Measurements from ENCODE around the gene DISP3. TPM values are rescaled to one million over a fixed set of nuclear protein-coding genes. Genes with fewer than 3 reads are reported as not detected.

Gene DISP3
- total and polyA plus RNA-seq, 9 of the 15 experiments (the other 6 are each of a cell fraction or from before 2014, with no cell fraction given) = 0.03 to 0.19 (median 0.15) TPM; not detected in 5

DNA sequence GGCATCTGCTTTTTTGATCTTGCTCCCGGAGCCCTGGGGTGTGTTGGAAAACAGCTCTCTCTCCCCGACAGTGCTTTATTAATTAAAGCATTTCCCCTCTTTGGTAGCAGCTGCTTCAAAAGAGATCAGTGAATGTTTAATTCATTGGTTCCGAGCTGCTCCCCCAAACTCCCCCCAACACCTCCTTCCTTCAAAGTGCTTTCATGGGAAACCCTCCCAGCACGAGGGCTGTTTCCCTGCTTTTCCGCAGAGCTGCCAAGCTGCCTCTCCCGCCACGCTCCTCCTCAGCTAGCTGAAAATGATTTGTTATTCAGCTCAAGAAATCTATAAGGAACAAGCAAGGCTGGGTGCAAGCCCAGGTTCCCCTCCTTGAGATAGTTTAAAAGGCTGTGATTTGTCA lies 40.0 kb upstream of the DISP3 start (continued):
- no peak for TF ChIP-seq CSDE1 (IDR thresholded peaks at IDR 0.05)
- no peak for TF ChIP-seq TAF1 (IDR thresholded peaks at IDR 0.05; ENCODE audit: control insufficient read depth, extremely low read depth, insufficient read depth, low read length, severe bottlenecking)
- TF ChIP-seq, protein P1, sequence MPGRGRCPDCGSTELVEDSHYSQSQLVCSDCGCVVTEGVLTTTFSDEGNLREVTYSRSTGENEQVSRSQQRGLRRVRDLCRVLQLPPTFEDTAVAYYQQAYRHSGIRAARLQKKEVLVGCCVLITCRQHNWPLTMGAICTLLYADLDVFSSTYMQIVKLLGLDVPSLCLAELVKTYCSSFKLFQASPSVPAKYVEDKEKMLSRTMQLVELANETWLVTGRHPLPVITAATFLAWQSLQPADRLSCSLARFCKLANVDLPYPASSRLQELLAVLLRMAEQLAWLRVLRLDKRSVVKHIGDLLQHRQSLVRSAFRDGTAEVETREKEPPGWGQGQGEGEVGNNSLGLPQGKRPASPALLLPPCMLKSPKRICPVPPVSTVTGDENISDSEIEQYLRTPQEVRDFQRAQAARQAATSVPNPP (IDR thresholded peaks at IDR 0.05; ENCODE audit: borderline replicate concordance, insufficient read depth, insufficient read length) = no peak

DNA sequence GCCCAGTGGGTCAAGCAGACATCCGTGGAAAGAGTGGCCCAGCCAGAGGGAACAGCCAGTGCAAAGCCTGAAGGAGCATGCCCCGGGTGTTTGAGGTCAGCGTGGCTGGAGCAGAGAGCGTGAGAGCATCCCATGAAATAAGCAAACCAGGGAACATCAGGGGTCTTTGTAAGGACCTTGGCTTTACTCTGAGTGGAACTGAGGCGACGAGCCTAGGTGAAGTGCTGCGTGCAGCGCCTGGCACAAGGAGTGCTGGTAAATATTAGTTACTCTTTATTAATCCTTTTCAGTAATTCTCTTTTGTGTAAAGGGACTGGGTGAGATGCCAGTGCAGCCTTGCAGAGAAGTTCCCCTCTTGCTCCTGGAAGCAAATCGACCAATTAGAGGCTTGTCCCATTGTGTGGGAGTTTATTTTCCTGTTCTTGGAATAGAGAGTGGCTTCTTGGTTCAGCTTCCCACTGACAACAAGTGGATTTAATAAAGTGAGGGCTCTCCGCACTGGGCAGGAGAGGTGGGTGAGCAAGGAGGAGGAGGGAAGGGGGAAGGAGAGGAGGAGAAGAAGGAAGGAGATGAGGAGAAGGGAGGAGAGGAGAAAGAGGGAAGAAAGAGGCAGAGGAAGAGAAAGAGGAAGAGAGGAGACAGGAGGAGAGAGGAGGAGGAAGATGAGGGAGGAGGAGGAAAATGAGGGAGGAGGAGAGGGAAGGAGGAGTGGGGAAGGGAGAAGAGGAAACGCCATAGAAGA lies 37.6 kb upstream of the DISP3 start:
- Histone ChIP-seq H3K27me3 (ENCODE audit: control insufficient read depth in 2 of 2, insufficient read depth in 2 of 2, low read length in 2 of 2) (peaks cover 30 to 70% of the 10 kb centered on the region in 2 experiments), H4K20me1 (replicated peaks; ENCODE audit: control insufficient read depth, insufficient read depth, low read length) (peaks cover 8% of the 10 kb centered on the region; the same call in 1 of the 2 replicates), H3K4me3 (no peak overlapping the region), H3K9me3 (replicated peaks; ENCODE audit: control insufficient read depth, insufficient read depth, low read depth, low read length) (no peaks in the 10 kb centered on the region), H3K27ac (ENCODE audit: extremely low read depth, low read depth, low read length) (no peak overlapping the region), H3K4me2 (ENCODE audit: insufficient read depth, low read length) (no peak overlapping the region), H3K9me1 (ENCODE audit: control insufficient read depth, insufficient read depth, low read length) (no peaks in the 10 kb centered on the region), H3K4me1 (replicated peaks in 1 of 2; ENCODE audit: control insufficient read depth in 2 of 2, insufficient read depth in 2 of 2, low read length in 2 of 2) (no peaks in the 10 kb centered on the region), H3K79me2 (ENCODE audit: control insufficient read depth, insufficient read depth, low read length) (no peaks in the 10 kb centered on the region), H3K36me3 (ENCODE audit: control insufficient read depth, insufficient read depth, low read length) (no peaks in the 10 kb centered on the region), H3K9ac (ENCODE audit: insufficient read depth in 1 of 2, low read depth in 2 of 2, low read length in 2 of 2) (no peak overlapping the region), H2AFZ (ENCODE audit: low read depth, low read length) (no peak overlapping the region)
- WGBS (ENCODE audit: insufficient coverage, low coverage, missing lambda C conversion rate) = under 1% methylated on average over 10 of the region's 11 CpGs
- ATAC-seq (no peak), DNase-seq (ENCODE audit: extremely low read depth in 1 of 4, low spot score in 3 of 4) (no peak), FAIRE-seq (no peak)
- POLR2A ChIA-PET = no interaction called here
- BruUV-seq (replicated peaks) = no TSS peak
- CTCF ChIA-PET (ENCODE audit: low intra/inter-chr PET ratio) = no interaction called here
- intact Hi-C loops (cut with micrococcal nuclease) (no loop called here), in situ Hi-C loops (cut with MboI) (no loop called here)
- TF ChIP-seq ZNF408 (CRISPR knock-in tag; IDR thresholded peaks at IDR 0.05; ENCODE audit: low read depth) (no peak), MED1 (CRISPR knock-in tag; IDR thresholded peaks at IDR 0.05; ENCODE audit: borderline replicate concordance) (no peak), ARNT (IDR thresholded peaks at IDR 0.05) (no peak), TBL1XR1 (IDR thresholded peaks at IDR 0.05; ENCODE audit: low read length in 2 of 2) (no peak)
- TF ChIP-seq, protein P2, sequence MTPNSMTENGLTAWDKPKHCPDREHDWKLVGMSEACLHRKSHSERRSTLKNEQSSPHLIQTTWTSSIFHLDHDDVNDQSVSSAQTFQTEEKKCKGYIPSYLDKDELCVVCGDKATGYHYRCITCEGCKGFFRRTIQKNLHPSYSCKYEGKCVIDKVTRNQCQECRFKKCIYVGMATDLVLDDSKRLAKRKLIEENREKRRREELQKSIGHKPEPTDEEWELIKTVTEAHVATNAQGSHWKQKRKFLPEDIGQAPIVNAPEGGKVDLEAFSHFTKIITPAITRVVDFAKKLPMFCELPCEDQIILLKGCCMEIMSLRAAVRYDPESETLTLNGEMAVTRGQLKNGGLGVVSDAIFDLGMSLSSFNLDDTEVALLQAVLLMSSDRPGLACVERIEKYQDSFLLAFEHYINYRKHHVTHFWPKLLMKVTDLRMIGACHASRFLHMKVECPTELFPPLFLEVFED (CRISPR knock-in tag; conservative IDR thresholded peaks at IDR 0.05) = 0 out of 2 replicates have a peak, but pooled peaks have one; percentile 39
